ENCODE data around the gene DNASE1.

DNA sequence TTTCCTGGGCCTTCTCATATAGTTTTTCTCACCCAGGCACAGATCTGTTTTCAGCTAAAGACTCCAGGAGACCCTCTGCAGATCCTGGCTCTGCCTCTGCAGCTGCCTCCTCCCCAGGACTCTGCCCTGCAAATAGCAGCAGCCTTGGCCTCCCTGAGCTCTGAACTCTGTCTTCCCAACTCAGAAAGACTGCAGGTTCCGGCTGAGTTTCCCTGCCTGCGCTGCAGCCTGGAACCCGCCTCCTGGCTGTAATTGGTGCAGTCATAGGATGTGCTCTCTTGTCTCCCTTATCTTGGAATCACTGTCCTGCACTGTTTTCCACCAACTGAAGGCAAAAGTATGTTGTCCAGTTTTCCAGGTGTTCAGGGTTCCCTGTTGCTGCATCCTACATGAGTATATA is 14.3 kb upstream of the DNASE1 start:
- TF ChIP-seq, protein P1, sequence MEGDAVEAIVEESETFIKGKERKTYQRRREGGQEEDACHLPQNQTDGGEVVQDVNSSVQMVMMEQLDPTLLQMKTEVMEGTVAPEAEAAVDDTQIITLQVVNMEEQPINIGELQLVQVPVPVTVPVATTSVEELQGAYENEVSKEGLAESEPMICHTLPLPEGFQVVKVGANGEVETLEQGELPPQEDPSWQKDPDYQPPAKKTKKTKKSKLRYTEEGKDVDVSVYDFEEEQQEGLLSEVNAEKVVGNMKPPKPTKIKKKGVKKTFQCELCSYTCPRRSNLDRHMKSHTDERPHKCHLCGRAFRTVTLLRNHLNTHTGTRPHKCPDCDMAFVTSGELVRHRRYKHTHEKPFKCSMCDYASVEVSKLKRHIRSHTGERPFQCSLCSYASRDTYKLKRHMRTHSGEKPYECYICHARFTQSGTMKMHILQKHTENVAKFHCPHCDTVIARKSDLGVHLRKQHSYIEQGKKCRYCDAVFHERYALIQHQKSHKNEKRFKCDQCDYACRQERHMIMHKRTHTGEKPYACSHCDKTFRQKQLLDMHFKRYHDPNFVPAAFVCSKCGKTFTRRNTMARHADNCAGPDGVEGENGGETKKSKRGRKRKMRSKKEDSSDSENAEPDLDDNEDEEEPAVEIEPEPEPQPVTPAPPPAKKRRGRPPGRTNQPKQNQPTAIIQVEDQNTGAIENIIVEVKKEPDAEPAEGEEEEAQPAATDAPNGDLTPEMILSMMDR (IDR thresholded peaks at IDR 0.05; ENCODE audit: borderline replicate concordance, extremely low read depth, low read length, poor library complexity, severe bottlenecking), result no peak
- no peak for TF ChIP-seq EZH2 (IDR thresholded peaks at IDR 0.05; ENCODE audit: borderline replicate concordance, low read depth, low read length, severe bottlenecking)
